Fibroblast of skin of back (primary cell): ENCODE results near the gene JAZF1.
A peak's percentile ranks its signal among the peaks of the same experiment; 100 is the strongest.

Experiments
- DNase-seq: peaks from one replicate; pipeline ENCODE4 v3.0.0-alpha.2; 2013

JAZF1 gene

DNA sequence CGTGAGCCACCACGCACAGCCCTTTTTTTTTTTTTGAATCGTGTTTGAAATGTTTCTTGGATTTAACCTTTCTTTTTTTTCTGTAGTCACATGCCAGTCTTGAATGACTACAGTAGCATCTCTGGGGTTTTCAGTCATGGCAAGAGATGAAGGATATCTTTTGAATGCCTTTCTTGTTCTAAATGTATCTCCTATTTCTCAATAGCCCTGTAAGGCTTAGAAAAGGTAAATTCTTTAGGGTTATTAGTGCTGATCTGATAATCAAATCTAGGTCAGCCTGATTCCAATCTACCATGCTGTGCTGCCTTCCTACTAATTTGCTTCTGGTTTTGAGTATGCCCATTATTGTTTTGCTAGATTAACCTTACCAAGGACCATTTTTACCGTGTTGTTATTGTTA is 370.4 kb downstream of the JAZF1 start:
- no peak for DNase-seq

DNA sequence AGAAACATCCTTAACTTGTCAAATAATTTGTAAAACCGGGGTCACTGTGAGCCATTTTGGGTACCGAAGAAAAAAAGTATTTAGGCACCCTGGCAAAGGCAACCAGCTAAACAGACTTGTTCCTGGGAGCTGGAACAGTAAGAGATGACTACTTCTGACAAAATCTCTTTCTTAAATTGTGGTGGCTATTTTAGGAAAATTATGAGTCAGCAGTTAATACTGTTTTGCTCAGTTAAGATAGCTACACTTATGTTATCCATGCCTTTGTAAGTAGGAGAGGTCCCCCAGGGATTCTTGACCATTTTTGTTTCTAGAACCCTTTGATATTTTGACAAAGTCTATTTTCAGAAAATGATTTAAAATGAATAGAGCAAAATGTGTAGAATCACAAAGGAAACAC is 372.0 kb downstream of the JAZF1 start:
- DNase-seq = peak; percentile 82

DNA sequence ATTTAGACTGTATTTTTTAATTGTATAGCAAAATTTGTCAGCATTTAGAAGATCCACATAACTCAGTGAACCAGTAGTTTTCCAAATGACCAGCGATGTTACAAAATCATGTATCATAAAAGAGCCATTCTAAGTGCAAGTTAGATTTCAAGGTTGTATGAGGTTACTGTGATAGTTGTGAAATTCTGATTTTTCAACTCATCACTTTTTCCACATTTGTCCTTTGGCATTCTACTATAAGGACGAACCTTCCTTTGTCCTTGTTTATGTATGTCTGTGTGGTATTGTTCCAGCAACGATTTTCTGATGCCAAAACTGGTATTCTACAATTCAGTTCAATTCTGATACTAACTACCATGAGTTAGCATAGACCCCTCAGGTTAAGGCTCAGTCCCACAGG is 376.5 kb downstream of the JAZF1 start:
- no peak for DNase-seq

DNA sequence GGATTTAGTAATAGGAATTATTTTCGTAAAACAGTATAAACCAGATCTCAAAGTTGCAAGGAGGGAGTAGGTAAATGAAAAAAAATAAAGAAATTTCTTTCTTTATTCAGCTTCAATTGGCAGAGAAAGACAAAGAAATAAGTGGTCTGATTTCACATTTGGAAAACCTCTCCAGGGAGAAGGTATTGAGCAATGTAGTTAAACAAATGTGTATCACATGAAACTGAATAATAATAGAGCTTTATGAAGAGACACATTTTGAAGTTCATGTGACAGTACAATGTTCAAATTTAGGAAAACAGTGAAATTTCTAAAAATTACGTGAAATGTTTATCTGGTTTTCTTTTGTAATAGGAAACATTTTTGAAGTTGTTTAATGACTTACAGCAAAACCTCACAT is 377.6 kb downstream of the JAZF1 start:
- no peak for DNase-seq

DNA sequence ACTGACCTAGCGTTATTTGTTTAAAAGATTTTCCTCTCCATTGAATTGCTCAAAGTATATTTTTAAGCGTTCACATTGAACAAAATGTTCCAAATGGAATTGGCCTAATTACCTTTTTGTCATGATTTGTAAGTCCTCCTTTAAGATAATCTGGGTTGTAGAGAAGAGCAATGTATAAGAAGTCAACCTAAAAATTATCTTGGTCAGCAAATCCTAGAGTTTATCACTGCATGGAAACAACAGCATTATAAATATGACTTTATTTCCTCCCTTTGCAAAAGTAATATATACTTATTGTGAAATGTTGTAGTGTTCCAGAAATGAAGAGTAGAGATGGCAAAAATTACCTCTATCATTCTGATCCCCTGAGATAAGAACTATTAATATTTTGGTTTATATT is 381.4 kb downstream of the JAZF1 start:
- no peak for DNase-seq

DNA sequence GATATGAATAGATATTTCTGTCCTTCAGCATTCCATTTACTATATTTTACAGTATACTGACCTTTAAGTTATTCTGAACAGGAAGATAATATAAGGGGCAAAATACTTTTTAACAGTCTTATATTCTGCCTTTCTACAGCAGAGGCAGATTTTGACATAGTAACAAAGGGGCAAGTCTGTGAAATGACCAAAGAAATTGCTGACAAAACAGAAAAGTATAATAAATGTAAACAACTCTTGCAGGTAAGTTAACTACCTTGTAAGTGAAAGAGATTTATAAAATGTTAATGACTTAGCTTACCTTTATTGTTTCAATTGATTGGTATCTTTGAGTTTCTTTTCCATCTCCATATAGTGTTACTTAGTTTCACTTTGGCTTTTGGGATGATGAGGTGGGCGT is 384.6 kb downstream of the JAZF1 start:
- DNase-seq = no peak

DNA sequence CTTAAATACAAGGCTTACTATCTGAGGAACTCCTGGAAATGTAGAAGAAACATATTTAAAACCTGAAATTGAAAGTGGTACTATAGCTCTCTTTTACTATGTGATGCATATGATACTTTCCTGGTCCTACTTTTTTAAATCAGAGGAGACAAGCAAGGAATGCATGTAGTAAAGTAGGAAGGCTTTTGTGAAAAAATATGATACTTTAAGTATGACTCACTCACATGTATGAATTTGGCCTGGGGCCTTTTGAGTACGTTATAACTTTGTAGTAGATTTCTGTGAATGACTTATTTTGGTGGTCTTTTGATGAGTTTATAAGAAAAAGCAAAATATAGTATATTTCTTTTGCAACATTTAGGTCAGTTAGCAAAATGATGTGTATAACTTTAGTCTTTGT is 386.8 kb downstream of the JAZF1 start:
- DNase-seq = peak; percentile 60

DNA sequence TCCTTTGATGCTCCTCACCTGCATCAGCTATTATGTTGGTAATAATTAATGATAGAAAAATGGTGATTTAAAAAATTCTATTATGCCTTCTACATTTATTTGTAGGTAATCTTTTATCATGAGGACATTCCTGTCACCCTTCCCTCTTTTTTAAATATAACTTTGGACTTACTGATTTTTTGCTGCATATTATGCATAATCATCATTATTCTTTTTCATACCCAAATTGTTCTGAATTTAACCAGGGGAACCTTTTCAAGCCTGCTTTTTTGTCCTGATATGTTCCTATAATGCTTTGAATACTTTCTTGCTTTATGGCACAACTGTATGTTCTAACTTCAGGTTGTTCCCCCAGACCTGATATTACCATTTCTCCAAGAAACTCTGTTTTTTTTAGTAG is 392.2 kb downstream of the JAZF1 start:
- DNase-seq = no peak

DNA sequence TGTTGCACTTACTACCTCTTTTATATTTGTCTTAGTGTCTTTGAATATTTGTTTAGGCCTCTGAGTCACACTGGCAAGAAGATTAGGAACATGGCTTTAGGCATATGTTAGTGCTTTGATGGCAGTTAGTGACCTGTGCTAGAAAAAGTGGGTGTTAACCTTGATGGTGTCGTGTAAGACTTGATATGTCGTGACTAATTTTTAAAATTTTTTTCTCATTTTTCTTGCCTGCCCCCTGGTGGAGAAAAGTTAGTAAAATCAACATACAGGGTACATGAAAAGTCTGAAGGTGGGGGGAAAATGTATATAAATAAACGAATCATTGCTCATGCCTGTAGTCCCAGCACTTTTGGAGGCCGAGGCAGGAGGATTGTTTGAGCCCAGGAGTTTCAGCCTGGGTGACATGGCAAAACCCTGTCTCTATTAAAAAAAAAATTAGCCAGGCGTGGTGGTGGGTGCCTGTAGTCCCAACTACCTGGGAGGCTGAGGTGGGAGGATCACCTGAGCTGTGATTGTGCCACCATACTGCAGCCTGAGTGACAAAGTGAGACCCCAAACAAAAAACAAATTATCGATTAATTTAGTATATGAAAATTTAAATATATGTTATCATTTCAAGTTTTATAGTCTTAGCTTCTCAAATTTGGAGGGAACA is 396.1 kb downstream of the JAZF1 start:
- peak; percentile 76 for DNase-seq

DNA sequence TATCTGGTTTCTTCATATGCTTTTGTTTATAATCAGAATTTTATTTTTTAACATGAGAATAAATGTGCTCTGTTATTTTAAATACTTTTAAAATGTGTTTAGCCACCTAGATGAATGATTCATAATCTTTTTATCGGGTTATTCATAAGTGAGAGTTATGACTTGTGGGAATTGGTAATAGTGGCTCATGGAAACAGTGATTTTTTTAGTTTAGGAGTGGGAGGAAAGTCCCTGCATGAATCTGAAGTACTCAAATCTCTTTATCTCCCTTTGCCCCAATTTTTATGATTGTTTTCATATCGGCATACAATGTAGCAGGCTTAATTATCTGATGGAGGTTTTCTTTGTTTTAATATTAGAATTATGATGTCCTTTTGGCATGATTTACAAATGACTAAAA is 397.7 kb downstream of the JAZF1 start:
- peak; percentile 16 for DNase-seq

DNA sequence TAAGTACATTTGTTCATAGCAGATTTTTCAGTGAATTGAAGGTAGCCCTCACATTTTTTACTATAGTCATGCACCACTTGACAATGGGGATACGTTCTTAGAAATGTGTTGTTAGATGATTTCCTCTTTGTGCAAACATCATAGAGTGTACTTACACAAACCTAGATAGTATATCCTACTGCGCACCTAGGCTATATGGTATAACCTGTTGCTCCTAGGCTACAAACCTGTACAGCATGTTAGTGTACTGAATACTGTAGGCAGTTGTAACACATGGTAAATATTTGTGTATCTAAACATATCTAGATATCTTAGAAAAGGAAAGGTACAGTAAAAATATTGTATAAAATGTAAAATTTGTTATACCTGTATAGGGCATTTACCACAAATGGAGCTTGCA is 399.4 kb downstream of the JAZF1 start:
- no peak for DNase-seq
